Esophagus squamous epithelium (tissue), 5 donors: ENCODE results near the gene COL4A6. TPM values are rescaled to one million over a fixed set of nuclear protein-coding genes. Genes with fewer than 3 reads are reported as not detected.
A peak's percentile ranks its signal among the peaks of the same experiment; 100 is the strongest.

Experiments
- DNase-seq: peaks from one replicate; lab custom pipeline; 2025; lab: John Stamatoyannopoulos, UW
- H3K27ac ChIP-seq, 4 donors: fragments of 200-600 bp; sonication (generic); one replicate each; pipeline ENCODE4 v1.5.1; 2016 to 2019; ENCODE audit warnings: mild to moderate bottlenecking in 1 of 4
- H3K27me3 ChIP-seq, 4 donors: fragments of 200-600 bp; sonication (generic); 1 replicate in 3 of 4; 2 replicates in 1 of 4; pipeline versions ENCODE4 v1.5.1 to v1.6.0; 2017 to 2021; ENCODE audit warnings: antibody characterized with exemption in 1 of 4
- H3K36me3 ChIP-seq, 3 donors: fragments of 200-600 bp; sonication (generic); one replicate each; pipeline ENCODE4 v1.5.1; 2016 to 2019
- H3K4me1 ChIP-seq, 3 donors: fragments of 200-600 bp; sonication (generic); one replicate each; pipeline ENCODE4 v1.5.1; 2017 to 2019
- H3K4me3 ChIP-seq, 4 donors: fragments of 200-600 bp; sonication (generic); 1 replicate in 3 of 4; 2 replicates in 1 of 4; pipeline ENCODE4 v1.5.1; 2016 to 2019; ENCODE audit warnings: mild to moderate bottlenecking in 2 of 4, moderate library complexity in 1 of 4
- H3K9me3 ChIP-seq, 3 donors: fragments of 200-600 bp; sonication (generic); one replicate each; pipeline ENCODE4 v1.5.1; 2016 to 2019
- CTCF ChIP-seq, 6 experiments: fragments of 450-650 bp in 4 of 6; fragments of 200-600 bp in 2 of 6; sonication (generic) in 2 of 6; IDR thresholded peaks; one replicate each; pipeline ENCODE4 v1.5.1; 2016 to 2019; ENCODE audit warnings: antibody characterized with exemption in 6 of 6, mild to moderate bottlenecking in 4 of 6, moderate library complexity in 4 of 6
- POLR2A ChIP-seq, 4 donors: fragments of 450-650 bp; IDR thresholded peaks; one replicate each; pipeline ENCODE4 v1.6.1; 2017; ENCODE audit warnings: antibody characterized with exemption in 4 of 4, mild to moderate bottlenecking in 4 of 4, moderate library complexity in 3 of 4
- WGBS, 2 donors: methylation state at CpG; one replicate each; pipeline ENCODE4 v1.1.5; 2018; 5-methylcytosine and 5-hydroxymethylcytosine counted together
- intact Hi-C: fragments of 100-400 bp; cut with DNase I; formaldehyde crosslinking; loops from one replicate; pipeline ENCODE4 v1.15.0; 2022
- total RNA-seq, 4 donors: library from RNA; depleted of rRNA; stranded (reverse); fragments of >200 nt; gene quantifications; one replicate each; pipeline ENCODE4 v1.1.0, GENCODE V29; 2016
- donor health status: DM: yes; HTN: yes; CAD: no.

The COL4A6 gene
- total RNA-seq, 4 donors from 2014 or later, result 1.1 to 6.5 (median 2.9) TPM

GRCh38 chrX:108270739-108271396 lies 167.4 kb downstream of the COL4A6 start:
- no peaks in the 10 kb centered on the region for H3K36me3 ChIP-seq
- H3K4me1 ChIP-seq, result peaks cover 0 to 35% (median 0%) of the 10 kb centered on the region in 3 donors
- DNase-seq, result no peak
- H3K4me3 ChIP-seq, result no peak overlapping the region
- peak overlapping the region in 1 of 4 donors; percentile 24 for H3K27ac ChIP-seq
- intact Hi-C loops, result no loop called here
- 12 to 35% methylated on average over 4 to 6 of the region's 6 CpGs for WGBS, 2 donors
- no peaks in the 10 kb centered on the region for H3K27me3 ChIP-seq
- no peak for TF ChIP-seq POLR2A (IDR thresholded peaks at IDR 0.05)
- no peaks in the 10 kb centered on the region for H3K9me3 ChIP-seq

GRCh38 chrX:108270280-108270679 lies 167.9 kb downstream of the COL4A6 start:
- no peak overlapping the region for H3K4me3 ChIP-seq
- no peaks in the 10 kb centered on the region for H3K9me3 ChIP-seq
- intact Hi-C loops, result no loop called here
- TF ChIP-seq POLR2A (IDR thresholded peaks at IDR 0.05) (no peak), CTCF (IDR thresholded peaks at IDR 0.05) (no peak)
- no peaks in the 10 kb centered on the region for H3K36me3 ChIP-seq
- peak overlapping the region in 2 of 4 donors; percentile 3 to 25 for H3K27ac ChIP-seq
- no peaks in the 10 kb centered on the region for H3K27me3 ChIP-seq
- H3K4me1 ChIP-seq, result peaks cover 0 to 35% (median 0%) of the 10 kb centered on the region in 3 donors
- no peak for DNase-seq
- WGBS, 2 donors, result 20 to 67% methylated on average over 1 of the region's 1 CpG

DNA sequence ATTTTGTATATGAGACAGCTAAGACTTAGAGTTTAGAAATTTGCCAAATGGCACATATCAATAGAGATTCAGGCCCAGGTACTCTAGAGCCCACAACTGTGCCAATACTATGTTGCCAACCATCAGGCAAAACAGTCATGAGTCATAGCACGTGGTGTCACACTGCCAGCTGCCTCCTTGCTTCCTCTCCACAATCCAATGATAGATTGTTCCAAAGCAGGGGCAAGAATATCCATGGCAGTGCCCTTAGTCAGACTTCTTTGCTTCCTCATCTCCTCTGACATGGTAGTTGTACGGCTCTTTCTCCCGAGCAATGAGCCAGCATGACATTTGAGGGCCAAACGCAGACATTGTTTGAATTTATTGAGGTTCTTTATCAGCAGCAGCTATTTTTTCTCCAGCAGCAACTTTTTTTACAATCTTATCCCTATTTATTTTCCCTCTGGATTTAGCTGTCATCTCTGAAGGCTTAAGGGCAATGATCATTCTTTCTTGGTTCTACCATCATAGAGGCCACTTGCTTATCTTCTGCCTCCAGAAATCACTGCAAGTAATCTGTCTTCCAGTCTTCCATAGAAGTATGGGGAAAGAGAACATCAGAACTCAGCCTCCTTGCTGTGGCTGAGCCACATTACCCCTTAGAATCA lies 169.7 kb downstream of the COL4A6 start:
- Histone ChIP-seq H3K4me3 (no peak overlapping the region), H3K27me3 (no peaks in the 10 kb centered on the region), H3K4me1 (peaks cover 0 to 42% (median 0%) of the 10 kb centered on the region in 3 donors), H3K36me3 (no peaks in the 10 kb centered on the region), H3K27ac (peak overlapping the region in 1 of 4 donors; percentile 17), H3K9me3 (no peaks in the 10 kb centered on the region)
- no peak for DNase-seq
- TF ChIP-seq CTCF (IDR thresholded peaks at IDR 0.05) (no peak), POLR2A (IDR thresholded peaks at IDR 0.05) (no peak)
- WGBS, 2 donors, result 38 to 60% methylated on average over 4 of the region's 4 CpGs
- intact Hi-C loops, result no loop called here

- no peak for DNase-seq
- Histone ChIP-seq H3K4me1 (peaks cover 0 to 42% (median 0%) of the 10 kb centered on the region in 3 donors), H3K9me3 (no peaks in the 10 kb centered on the region), H3K4me3 (no peak overlapping the region), H3K27ac (no peak overlapping the region), H3K27me3 (no peaks in the 10 kb centered on the region), H3K36me3 (no peaks in the 10 kb centered on the region)
- intact Hi-C loops, result no loop called here
- WGBS, 2 donors, result 11 to 16% methylated on average over 2 of the region's 2 CpGs
- TF ChIP-seq POLR2A (IDR thresholded peaks at IDR 0.05) (no peak), CTCF (IDR thresholded peaks at IDR 0.05) (no peak)
These were observed 170.7 kb downstream of the COL4A6 start for GRCh38 chrX:108267557-108267956.

- DNase-seq, result no peak
- Histone ChIP-seq H3K9me3 (no peaks in the 10 kb centered on the region), H3K27ac (no peak overlapping the region), H3K27me3 (no peaks in the 10 kb centered on the region), H3K4me1 (peaks cover 0 to 32% (median 0%) of the 10 kb centered on the region in 3 donors), H3K4me3 (no peak overlapping the region), H3K36me3 (no peaks in the 10 kb centered on the region)
- intact Hi-C loops, result no loop called here
- 59 to 71% methylated on average over 1 to 2 of the region's 2 CpGs for WGBS, 2 donors
- TF ChIP-seq CTCF (IDR thresholded peaks at IDR 0.05), result no peak
These were observed 173.8 kb downstream of the COL4A6 start for GRCh38 chrX:108264376-108264775.
